IPS-15b (cell line): ENCODE data around the gene TRIM29.
"Not testable (repeated sequence)": the region's sequence is repeated elsewhere in the genome, so short reads cannot be mapped to it uniquely, and the experiment has no call there.

ENCODE experiments used
- H3K27me3 ChIP-seq: one replicate; pipeline ENCODE4 v1.6.1; 2013; ENCODE audit warnings: low read length; ENCODE audit not compliant: control insufficient read depth, insufficient read depth
- H3K36me3 ChIP-seq: one replicate; pipeline ENCODE4 v1.6.1; 2013; ENCODE audit warnings: low read length; ENCODE audit not compliant: control insufficient read depth, insufficient read depth
- H3K4me1 ChIP-seq: one replicate; pipeline ENCODE4 v1.6.1; 2013; ENCODE audit warnings: mild to moderate bottlenecking, low read length; ENCODE audit not compliant: control insufficient read depth, insufficient read depth
- H3K4me3 ChIP-seq: one replicate; pipeline ENCODE4 v1.5.1; 2013; ENCODE audit warnings: low read depth, low read length
- H3K9ac ChIP-seq: one replicate; pipeline ENCODE4 v1.6.1; 2013; ENCODE audit warnings: low read depth, mild to moderate bottlenecking, low read length
- H3K9me3 ChIP-seq: one replicate; pipeline ENCODE4 v1.6.1; 2013; ENCODE audit warnings: mild to moderate bottlenecking, low read length; ENCODE audit not compliant: control insufficient read depth, insufficient read depth

TRIM29 gene

DNA sequence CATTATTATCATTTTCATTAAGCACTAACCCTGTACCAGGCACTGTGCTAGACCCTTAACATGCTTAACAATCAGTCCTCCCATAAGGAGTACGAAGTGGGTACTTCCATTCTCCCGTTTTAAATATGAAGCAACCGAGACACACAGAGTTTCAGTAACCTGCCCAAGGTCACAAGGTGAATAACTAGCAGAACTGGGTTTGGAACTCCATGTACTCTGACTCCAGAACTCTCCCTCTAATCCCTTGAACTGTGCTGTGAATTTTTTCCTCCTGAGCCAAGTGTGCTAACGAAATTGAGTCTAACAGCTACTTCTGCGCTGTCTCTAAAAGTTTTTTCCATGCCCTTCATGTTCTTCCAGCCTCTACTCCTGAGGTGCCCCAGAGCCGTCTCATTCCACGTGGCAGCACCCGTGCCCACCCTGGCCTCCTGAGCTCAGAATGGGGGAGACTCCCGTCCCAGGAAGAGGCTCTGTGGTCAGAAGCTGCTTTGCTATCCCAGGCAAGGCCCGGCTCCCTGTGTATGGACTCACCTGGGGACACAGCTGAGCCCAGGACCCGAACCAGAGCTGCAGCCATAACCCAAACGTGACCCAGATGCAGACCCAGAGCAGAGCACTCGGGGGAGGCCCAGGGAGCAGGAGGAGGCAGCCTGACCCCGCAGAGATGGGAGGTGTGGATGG is 8.6 kb upstream of the TRIM29 start:
- no peaks in the 10 kb centered on the region for H3K4me1 ChIP-seq
- H3K9ac ChIP-seq, result no peak overlapping the region

DNA sequence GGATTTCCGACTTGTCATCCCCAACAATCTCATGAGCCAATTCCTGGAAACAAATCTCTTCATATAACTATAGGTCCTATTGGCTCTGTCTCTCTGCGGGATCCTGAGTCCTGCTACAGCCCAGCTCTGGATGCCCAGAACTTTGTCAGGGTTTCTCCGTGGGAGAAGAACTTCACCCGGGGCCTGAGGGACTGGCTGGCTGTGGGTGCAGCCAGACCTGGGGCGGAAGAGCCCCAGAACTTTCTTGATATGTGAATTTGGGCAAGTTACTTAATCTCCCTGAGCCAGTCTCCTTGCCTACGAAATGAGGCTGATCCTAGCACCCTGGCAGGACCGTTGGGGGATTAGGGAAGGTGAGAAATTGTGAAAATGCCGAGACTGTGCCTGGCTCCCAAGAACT is 6.6 kb upstream of the TRIM29 start:
- Histone ChIP-seq H3K27me3 (peaks cover 3% of the 10 kb centered on the region), H3K36me3 (no peaks in the 10 kb centered on the region), H3K4me3 (no peak overlapping the region), H3K9me3 (no peaks in the 10 kb centered on the region), H3K9ac (no peak overlapping the region), H3K4me1 (no peaks in the 10 kb centered on the region)

More for the DNA sequence above, 8.6 kb upstream of the TRIM29 start:
- Histone ChIP-seq H3K36me3 (no peaks in the 10 kb centered on the region), H3K27me3 (peaks cover 3% of the 10 kb centered on the region), H3K9me3 (no peaks in the 10 kb centered on the region), H3K4me3 (no peak overlapping the region)

DNA sequence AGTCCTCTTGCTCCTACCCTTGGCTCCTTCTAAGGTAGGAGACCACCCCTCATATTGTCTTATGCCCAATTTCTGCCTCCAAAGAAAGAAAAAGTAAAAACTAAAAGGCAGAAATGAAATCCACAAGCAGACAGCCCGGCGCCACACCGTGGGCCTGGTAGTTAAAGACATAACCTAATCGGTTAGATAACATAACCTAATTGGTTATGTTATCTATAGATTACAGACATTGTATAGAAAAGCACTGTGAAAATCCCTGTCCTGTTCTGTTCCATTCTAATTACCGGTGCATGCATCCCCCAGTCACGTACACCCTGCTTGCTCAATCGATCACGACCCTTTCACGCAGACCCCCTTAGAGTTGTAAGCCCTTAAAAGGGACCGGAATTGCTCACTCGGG is 5.6 kb upstream of the TRIM29 start:
- H3K27me3 ChIP-seq, H3K9ac ChIP-seq, H3K4me3 ChIP-seq, H3K9me3 ChIP-seq, H3K36me3 ChIP-seq, H3K4me1 ChIP-seq: not testable (repeated sequence)

DNA sequence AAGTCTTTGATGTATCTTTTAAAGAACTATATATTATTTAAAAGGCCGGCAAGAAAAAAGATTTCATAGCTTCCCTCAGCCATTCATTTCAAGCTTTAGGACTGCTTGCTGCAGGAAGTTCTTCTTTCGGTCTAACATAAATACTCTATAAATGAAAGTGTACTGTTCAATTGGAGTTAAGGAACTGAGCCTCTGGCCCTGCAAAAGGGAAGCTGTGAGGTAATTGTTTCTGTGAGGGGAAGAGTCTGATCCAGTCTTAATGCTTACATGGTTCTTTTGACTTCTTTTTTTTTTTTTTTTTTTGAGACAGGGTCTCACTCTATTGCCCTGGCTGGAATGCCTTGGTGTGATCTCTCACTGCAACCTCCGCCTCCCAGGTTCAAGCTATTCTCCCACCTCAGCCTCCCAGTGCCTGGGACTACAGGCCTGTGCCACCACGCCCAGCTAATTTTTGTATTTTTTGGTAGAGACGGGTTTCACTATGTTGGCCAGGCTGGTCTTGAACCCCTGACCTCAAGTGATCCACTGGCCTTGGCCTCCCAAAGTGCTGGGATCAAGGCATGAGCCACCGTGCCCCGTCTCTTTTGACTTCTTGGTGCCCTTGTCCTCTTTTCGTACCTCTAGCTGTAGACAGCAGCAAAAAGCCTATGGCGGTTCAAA is 4.7 kb upstream of the TRIM29 start:
- Histone ChIP-seq H3K9me3 (no peaks in the 10 kb centered on the region), H3K9ac (no peak overlapping the region), H3K27me3 (peaks cover 3% of the 10 kb centered on the region), H3K4me3 (no peak overlapping the region), H3K4me1 (no peaks in the 10 kb centered on the region), H3K36me3 (no peaks in the 10 kb centered on the region)

DNA sequence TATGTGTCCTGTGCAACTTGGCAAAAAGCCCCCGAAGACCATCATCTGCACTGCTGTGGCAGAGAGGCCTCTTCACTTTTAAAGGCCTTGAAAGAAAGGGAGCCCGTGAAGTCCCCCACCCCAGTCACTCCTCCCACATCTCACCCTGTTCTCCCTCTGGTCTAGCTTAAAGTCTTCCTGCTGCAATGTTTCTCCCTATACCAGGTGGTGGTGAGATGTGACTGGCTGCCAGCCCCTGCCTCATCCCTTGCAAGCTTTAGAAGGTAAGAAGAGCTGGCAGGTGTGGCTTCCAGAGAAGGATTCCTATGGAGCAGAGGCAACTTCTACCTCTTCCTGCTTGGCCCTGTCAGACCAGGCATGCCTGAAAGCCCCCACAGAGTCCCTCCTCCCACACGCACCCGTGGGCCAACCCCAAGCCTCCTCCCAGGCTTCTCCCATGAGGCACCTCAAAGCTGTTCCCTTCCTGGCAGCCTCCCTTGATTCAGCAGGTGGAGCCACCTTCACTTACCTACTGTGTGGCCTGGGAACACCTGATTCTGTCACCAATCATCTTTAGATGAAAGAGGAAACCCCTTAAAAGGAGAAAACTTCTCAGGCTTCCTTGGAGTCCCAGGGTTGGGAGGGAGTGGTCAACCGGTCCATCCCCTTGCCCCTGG is 4.0 kb upstream of the TRIM29 start:
- H3K9ac ChIP-seq, result no peak overlapping the region
- H3K4me1 ChIP-seq, result no peaks in the 10 kb centered on the region
- H3K27me3 ChIP-seq, result peaks cover 3% of the 10 kb centered on the region
- H3K36me3 ChIP-seq, result no peaks in the 10 kb centered on the region
- no peaks in the 10 kb centered on the region for H3K9me3 ChIP-seq
- no peak overlapping the region for H3K4me3 ChIP-seq

DNA sequence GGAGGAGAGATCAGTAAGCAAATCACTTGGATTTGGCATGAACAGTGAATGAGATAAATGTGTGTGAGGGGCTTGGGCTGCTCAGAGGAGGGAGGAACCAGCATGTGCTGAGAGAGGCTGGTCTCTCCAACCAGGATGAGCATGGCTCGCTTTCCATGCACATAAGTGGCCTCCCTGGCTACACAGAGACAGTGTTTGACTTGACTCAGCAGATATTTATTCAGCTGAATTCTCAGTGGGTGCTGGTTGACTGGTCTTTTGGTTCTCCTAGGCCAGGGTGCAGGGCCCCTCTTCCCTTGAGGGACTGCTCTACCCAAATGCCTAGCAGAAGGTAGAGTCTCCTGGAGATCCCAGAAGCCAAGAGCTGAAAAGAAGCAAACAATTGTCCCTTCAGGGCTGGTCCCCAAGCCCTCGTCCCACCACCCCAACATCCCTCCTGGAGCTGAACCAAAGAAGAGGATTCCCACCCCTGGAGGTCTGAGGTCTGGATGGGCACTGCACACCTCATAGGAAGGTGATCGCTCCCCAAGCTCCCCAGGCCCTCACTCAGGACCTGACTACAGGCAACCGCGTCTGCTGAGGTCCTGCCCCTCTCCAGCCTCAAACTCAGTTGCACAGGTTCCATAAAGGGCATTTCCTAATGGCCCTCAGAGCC is 3.3 kb upstream of the TRIM29 start:
- peaks cover 3% of the 10 kb centered on the region for H3K27me3 ChIP-seq
- no peaks in the 10 kb centered on the region for H3K36me3 ChIP-seq
- no peaks in the 10 kb centered on the region for H3K4me1 ChIP-seq
- H3K4me3 ChIP-seq, result no peak overlapping the region
- no peaks in the 10 kb centered on the region for H3K9me3 ChIP-seq
- H3K9ac ChIP-seq, result no peak overlapping the region

DNA sequence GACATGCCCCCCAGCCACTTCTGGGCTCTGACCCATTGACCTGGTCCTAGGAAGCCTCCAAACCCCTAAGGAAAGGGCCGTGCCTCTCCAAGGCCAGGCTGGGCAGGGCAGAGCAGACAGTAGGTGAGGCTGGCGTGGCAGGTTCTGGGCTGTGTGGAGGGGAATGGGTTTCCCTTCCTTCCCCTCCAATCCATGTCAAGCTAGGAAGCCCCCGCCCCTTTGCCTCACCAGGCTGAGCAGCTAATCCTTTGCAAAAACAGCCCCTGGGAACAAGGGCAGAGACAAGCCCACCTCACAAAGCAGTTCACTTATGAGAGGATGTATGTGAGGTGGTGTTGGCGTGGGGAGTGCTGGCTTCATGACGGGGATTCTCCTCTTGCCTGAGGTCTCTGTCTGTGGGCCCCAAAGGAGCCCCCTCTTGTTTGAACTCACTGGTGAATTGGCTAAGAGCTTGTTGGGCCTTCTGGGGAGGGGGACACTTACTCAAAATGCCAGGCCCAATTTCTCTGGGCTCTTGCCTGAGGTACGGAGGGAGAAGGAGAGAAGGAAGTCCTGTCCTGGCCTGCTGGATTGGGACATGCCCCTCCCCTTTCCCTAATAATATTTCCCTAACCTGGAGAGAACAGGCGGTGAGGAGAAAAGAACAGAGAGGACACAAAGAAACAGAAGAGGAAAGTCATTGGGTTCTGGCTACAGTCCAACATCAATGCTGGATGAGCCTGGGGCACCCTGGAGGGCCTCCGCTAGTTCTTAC is 1.6 kb upstream of the TRIM29 start:
- Histone ChIP-seq H3K9me3 (no peaks in the 10 kb centered on the region), H3K9ac (no peak overlapping the region), H3K27me3 (peaks cover 3% of the 10 kb centered on the region), H3K4me3 (no peak overlapping the region), H3K36me3 (no peaks in the 10 kb centered on the region), H3K4me1 (no peaks in the 10 kb centered on the region)

DNA sequence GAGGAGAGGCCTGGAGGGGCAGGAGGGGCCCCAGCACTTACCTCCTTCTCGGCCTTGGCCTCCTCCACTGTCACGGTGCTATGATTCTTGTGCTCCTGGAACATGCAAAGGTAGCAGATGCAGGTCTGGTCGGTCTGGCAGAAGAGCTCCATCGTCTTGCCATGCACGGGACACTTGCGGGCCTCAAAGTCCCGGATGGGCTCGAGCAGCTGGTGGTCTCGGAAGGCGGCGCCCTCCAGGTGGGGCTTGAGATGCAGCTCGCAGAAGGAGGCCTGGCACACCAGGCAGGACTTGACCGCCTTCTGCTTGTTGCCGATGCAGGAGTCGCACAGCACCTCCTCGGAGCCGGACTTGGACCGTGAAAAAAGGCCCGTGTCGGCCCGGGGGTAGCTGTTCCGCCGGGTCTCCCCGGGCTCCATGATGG is 714 bp downstream of the TRIM29 start:
- no peaks in the 10 kb centered on the region for H3K4me1 ChIP-seq
- no peak overlapping the region for H3K4me3 ChIP-seq
- H3K27me3 ChIP-seq, result peaks cover 3% of the 10 kb centered on the region
- H3K9ac ChIP-seq, result no peak overlapping the region
- no peaks in the 10 kb centered on the region for H3K9me3 ChIP-seq
- H3K36me3 ChIP-seq, result no peaks in the 10 kb centered on the region

DNA sequence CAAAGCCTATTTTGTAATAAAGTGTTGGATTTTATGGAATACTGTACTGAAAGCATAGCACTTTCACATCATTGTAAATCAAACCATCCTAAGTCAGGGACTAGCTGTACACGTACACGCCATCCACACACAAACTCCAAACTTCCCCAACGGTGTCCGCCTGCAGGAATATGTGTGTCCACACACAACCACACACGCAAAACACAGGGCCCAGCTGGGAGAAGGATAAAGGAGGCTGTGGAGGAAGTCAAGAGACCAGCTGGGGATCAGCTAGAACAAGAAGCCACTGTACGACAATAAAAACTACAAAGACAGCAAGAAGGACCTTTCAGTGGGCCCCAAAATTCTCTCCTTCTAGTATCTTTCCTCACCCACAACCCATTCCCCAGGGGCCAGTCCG is 1.6 kb downstream of the TRIM29 start:
- Histone ChIP-seq H3K27me3 (peaks cover 3% of the 10 kb centered on the region), H3K4me1 (no peaks in the 10 kb centered on the region), H3K9me3 (no peaks in the 10 kb centered on the region), H3K36me3 (no peaks in the 10 kb centered on the region), H3K4me3 (no peak overlapping the region), H3K9ac (no peak overlapping the region)

DNA sequence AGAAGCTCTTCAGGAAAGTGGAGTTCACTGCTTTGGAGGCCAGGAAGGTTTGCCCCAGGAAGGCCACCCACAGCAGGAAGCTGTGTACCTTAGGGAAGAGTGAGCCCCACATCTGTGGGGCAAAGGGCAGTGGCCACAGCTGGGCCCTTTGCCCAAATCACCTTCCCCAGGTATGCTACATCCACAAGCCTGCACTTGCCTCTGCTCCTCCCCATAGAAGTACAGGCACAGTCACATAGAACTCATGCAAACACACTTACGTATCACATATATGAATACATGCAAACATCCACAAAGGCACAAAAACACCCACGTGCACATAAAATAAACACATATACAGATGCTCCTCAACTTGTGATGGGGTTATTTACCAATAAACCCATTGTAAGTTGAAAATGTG is 2.1 kb downstream of the TRIM29 start:
- Histone ChIP-seq H3K36me3 (no peaks in the 10 kb centered on the region), H3K27me3 (peaks cover 8% of the 10 kb centered on the region), H3K9me3 (no peaks in the 10 kb centered on the region), H3K4me1 (no peaks in the 10 kb centered on the region), H3K9ac (no peak overlapping the region), H3K4me3 (no peak overlapping the region)

DNA sequence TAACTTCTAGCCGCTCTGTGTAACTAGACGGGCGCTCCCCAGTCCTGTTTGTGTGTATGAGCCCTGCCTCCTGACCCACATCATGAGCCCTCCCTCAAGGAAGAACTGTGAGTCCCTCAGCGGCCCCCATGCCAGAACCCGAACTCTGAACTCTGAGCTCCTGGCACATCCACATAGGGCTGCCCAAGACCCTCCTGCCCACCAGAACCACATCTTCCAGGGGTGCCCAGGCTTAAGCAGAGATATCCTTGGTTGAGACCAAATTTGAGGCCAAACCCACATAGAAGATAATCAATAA is 3.0 kb downstream of the TRIM29 start:
- Histone ChIP-seq H3K36me3 (no peaks in the 10 kb centered on the region), H3K9me3 (no peaks in the 10 kb centered on the region), H3K9ac (no peak overlapping the region), H3K27me3 (peaks cover 10% of the 10 kb centered on the region), H3K4me1 (no peaks in the 10 kb centered on the region), H3K4me3 (no peak overlapping the region)
